Suprapubic skin (tissue), 4 donors: ENCODE measurements around the gene GRIFIN. TPM values are rescaled to one million over a fixed set of nuclear protein-coding genes. Genes with fewer than 3 reads are reported as not detected.

Experiments
- DNase-seq, 2 donors: peaks; one replicate each; pipeline ENCODE4 v3.0.0-alpha.2; 2019; ENCODE audit warnings: low spot score in 2 of 2
- H3K27ac ChIP-seq: fragments of 200-600 bp; sonication (generic); one replicate; pipeline ENCODE4 v1.5.1; 2019
- H3K27me3 ChIP-seq: fragments of 200-600 bp; sonication (generic); one replicate; pipeline ENCODE4 v1.5.1; 2019
- H3K36me3 ChIP-seq: fragments of 200-600 bp; sonication (generic); one replicate; pipeline ENCODE4 v1.5.1; 2019
- H3K4me1 ChIP-seq: fragments of 200-600 bp; sonication (generic); one replicate; pipeline ENCODE4 v1.5.1; 2019
- H3K4me3 ChIP-seq: fragments of 200-600 bp; sonication (generic); one replicate; pipeline ENCODE4 v1.5.1; 2019; ENCODE audit warnings: mild to moderate bottlenecking
- H3K9me3 ChIP-seq: fragments of 200-600 bp; sonication (generic); one replicate; pipeline ENCODE4 v1.5.1; 2019
- EP300 ChIP-seq: sonication (generic); formaldehyde crosslinking; IDR thresholded peaks from one replicate; pipeline ENCODE4 v1.6.1; 2017; ENCODE audit warnings: antibody characterized with exemption
- POLR2A ChIP-seq, 2 donors: fragments of 450-650 bp; IDR thresholded peaks; one replicate each; pipeline ENCODE4 v1.6.1; 2017; ENCODE audit warnings: antibody characterized with exemption in 2 of 2, mild to moderate bottlenecking in 2 of 2, moderate library complexity in 2 of 2
- POLR2AphosphoS5 ChIP-seq, 3 donors: sonication (generic); formaldehyde crosslinking; IDR thresholded peaks; one replicate each; pipeline ENCODE4 v1.6.1; 2017; ENCODE audit warnings: antibody characterized with exemption in 3 of 3
- WGBS: methylation state at CpG from one replicate; pipeline ENCODE4 v1.1.5; 2018; 5-methylcytosine and 5-hydroxymethylcytosine counted together
- total RNA-seq, 4 donors: library from RNA; depleted of rRNA; stranded (reverse); fragments of >200 nt; gene quantifications; one replicate each; pipeline ENCODE4 v1.1.0, GENCODE V29; 2016
- TF ChIP-seq, protein P1 (sequence below), 2 donors: fragments of 200-600 bp in 1 of 2; fragments of 450-650 bp in 1 of 2; sonication (generic) in 1 of 2; IDR thresholded peaks; one replicate each; pipeline ENCODE4 v1.5.1; 2016 to 2019; ENCODE audit warnings: antibody characterized with exemption in 2 of 2, mild to moderate bottlenecking in 1 of 2, moderate library complexity in 1 of 2

GRIFIN gene
- total RNA-seq, 4 donors from 2014 or later = not detected

DNA sequence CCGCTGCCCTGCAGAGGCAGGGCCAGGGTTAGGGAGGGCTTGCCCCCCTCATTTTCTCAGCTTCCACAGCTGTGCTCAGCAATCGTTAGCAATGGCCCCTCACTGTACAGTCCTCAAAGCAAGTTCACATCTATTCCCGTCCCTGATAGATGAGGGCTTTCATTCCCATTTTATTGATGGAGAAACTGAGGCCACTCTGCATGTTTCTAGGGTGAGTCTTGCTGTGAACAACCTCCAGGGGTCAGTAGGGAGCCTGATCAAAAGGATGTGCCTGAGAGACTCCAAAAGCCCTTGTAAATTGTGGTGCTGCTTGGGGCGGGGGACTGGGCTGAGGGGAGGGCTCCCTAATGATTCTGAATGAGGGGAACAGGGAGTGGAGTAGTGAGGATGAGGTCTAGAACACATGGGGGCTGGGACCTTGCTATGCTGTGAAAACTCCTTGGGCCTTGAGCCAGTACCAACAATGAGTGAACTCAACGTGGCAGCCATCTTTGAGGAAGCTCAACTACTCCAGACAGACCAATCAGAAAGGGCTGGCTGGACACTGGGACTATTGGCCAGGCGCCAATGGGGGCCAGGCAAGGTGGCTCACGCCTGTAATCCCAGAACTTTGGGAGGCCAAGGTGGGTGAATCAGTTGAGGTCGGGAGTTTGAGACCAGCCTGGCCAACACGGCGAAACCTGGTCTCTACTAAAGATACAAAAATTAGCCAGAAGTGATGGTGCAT, 6.7 kb upstream of the GRIFIN start:
- 85% methylated on average over 10 of the region's 10 CpGs for WGBS
- peaks cover 22% of the 10 kb centered on the region for H3K4me1 ChIP-seq
- no peak for TF ChIP-seq POLR2AphosphoS5 (IDR thresholded peaks at IDR 0.05)
- TF ChIP-seq EP300 = no peak
- TF ChIP-seq, protein P1, sequence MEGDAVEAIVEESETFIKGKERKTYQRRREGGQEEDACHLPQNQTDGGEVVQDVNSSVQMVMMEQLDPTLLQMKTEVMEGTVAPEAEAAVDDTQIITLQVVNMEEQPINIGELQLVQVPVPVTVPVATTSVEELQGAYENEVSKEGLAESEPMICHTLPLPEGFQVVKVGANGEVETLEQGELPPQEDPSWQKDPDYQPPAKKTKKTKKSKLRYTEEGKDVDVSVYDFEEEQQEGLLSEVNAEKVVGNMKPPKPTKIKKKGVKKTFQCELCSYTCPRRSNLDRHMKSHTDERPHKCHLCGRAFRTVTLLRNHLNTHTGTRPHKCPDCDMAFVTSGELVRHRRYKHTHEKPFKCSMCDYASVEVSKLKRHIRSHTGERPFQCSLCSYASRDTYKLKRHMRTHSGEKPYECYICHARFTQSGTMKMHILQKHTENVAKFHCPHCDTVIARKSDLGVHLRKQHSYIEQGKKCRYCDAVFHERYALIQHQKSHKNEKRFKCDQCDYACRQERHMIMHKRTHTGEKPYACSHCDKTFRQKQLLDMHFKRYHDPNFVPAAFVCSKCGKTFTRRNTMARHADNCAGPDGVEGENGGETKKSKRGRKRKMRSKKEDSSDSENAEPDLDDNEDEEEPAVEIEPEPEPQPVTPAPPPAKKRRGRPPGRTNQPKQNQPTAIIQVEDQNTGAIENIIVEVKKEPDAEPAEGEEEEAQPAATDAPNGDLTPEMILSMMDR (IDR thresholded peaks at IDR 0.05) = no peak
- TF ChIP-seq POLR2A (IDR thresholded peaks at IDR 0.05) = no peak
- no peaks in the 10 kb centered on the region for H3K27me3 ChIP-seq
- no peak for DNase-seq
- no peak overlapping the region for H3K27ac ChIP-seq
- no peaks in the 10 kb centered on the region for H3K36me3 ChIP-seq
- no peak overlapping the region for H3K4me3 ChIP-seq
- H3K9me3 ChIP-seq = no peaks in the 10 kb centered on the region

DNA sequence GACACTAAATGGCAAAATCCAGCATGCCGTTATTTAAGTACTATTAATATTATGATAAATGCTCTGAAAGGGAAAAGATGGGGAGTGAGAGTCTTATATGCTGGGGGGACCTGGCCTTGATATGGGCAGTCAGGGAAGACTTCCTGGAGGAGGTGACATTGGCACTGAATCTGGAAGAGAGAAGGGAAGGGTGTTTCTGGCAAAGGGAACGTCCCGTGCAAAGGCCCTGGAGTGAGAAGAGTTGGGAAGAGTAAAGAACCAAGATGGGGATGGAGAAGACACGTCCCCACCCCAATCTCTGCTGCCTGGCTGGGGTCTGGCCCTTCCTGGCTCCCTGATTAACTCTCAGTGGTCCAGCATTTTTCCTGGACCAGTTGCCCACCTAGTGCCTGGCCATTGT, 5.0 kb upstream of the GRIFIN start:
- Histone ChIP-seq H3K4me3 (no peak overlapping the region), H3K4me1 (peaks cover 29% of the 10 kb centered on the region), H3K9me3 (no peaks in the 10 kb centered on the region), H3K27me3 (no peaks in the 10 kb centered on the region), H3K27ac (no peak overlapping the region), H3K36me3 (no peaks in the 10 kb centered on the region)
- WGBS = 93% methylated on average over 4 of the region's 4 CpGs
- DNase-seq = no peak
- no peak for TF ChIP-seq POLR2AphosphoS5 (IDR thresholded peaks at IDR 0.05)
- no peak for TF ChIP-seq POLR2A (IDR thresholded peaks at IDR 0.05)
- TF ChIP-seq, protein P1 (IDR thresholded peaks at IDR 0.05) = no peak
- TF ChIP-seq EP300 = no peak

DNA sequence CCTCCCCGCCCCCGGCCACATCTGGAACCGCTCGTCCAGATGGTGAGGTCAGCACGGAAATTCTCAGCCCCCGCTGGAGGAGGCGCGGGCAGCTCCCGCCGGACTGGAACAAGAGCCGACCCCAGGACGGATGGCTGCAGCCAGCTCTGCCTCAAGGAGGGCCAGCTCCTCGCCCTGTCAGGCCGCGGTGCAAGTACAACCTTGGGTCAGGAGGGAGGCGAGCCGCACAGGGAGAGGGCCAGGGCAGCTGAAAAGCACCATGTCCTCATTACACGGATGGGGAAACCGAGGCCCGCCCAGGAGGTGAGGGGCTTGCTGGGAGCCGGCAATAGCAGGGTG, 3.8 kb upstream of the GRIFIN start:
- Histone ChIP-seq H3K4me3 (no peak overlapping the region), H3K4me1 (peaks cover 29% of the 10 kb centered on the region), H3K9me3 (no peaks in the 10 kb centered on the region), H3K36me3 (no peaks in the 10 kb centered on the region), H3K27ac (no peak overlapping the region), H3K27me3 (no peaks in the 10 kb centered on the region)
- TF ChIP-seq, protein P1 (IDR thresholded peaks at IDR 0.05) = no peak
- TF ChIP-seq EP300 (no peak), POLR2A (IDR thresholded peaks at IDR 0.05) (no peak), POLR2AphosphoS5 (IDR thresholded peaks at IDR 0.05) (no peak)
- no CpG with 5 or more reads among the region's 21 CpGs for WGBS
- DNase-seq = peak in 1 of 2 donors; percentile 78

DNA sequence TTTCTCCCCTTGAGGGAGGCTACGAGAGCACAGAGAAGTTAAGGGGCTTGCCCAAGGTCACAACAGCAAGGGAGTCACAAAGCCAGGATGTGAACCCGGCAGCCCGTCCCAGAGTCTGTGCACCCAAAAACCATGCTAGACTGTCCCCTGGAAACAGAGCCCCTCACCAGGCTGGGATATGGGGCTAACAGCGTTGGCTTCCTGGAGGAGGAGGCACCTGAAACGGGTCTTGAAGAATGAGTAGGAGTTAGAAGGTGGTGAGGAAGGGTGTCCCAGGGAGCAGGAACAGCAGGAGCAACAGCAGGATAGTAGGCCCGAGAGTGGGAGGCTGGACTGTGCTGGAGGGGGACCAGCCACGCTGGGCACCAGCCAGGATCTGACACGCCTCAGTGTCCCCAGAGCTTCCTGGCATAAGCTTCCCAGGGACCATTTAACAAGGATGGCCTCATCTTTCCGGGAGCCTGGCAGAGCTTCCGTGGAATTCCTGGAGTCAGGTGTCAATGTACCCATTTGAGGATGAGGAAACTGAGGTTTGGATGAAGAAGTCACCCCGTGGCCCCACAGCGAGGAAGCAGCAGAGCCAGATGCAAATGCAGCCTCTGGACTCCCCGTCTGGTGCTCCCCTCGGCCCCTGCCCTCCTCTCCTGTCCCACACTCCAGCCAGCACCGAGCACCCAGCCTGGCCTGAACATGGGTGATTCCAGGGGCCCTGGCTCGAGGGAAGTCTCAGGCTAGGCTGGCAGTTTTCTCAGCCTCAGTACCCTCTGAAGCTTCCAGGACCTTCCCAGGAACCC, 3.3 kb upstream of the GRIFIN start:
- WGBS = 79% methylated on average over 9 of the region's 16 CpGs
- H3K27me3 ChIP-seq = no peaks in the 10 kb centered on the region
- no peak for DNase-seq
- no peaks in the 10 kb centered on the region for H3K36me3 ChIP-seq
- peak overlapping the region; percentile 28 for H3K4me3 ChIP-seq
- no peaks in the 10 kb centered on the region for H3K9me3 ChIP-seq
- TF ChIP-seq POLR2AphosphoS5 (IDR thresholded peaks at IDR 0.05) = no peak
- no peak for TF ChIP-seq EP300
- no peak for TF ChIP-seq POLR2A (IDR thresholded peaks at IDR 0.05)
- TF ChIP-seq, protein P1 (IDR thresholded peaks at IDR 0.05) = no peak
- no peak overlapping the region for H3K27ac ChIP-seq
- peaks cover 29% of the 10 kb centered on the region for H3K4me1 ChIP-seq

DNA sequence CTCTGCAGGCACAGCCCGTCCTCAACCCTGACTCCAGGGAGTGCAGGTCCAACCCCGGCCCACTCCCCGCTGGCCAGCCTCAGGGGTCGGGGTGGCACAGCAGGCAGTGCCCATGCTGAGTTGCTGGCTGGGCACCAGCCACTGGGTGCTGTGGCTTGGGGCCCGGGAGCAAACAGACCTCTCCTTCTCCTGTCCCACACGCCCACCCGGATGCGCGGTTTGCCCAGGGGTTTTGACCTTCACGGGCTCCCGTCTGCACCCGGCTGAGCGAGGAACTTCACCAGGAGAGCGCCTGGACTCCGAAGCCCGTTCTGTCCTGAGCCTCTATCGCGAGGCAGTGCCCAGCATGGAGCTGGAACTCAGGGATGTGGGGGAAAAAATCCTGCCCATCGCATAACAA, 2.6 kb upstream of the GRIFIN start:
- Histone ChIP-seq H3K27me3 (no peaks in the 10 kb centered on the region), H3K4me3 (peak overlapping the region; percentile 28), H3K36me3 (no peaks in the 10 kb centered on the region), H3K4me1 (peaks cover 29% of the 10 kb centered on the region), H3K27ac (no peak overlapping the region), H3K9me3 (no peaks in the 10 kb centered on the region)
- no peak for TF ChIP-seq EP300
- 60% methylated on average over 1 of the region's 19 CpGs for WGBS
- DNase-seq = peak in 1 of 2 donors; percentile 82
